Skeletal muscle satellite cell (primary cell): Measurements from ENCODE around the gene HS2ST1.
"Not testable (repeated sequence)": the region's sequence is repeated elsewhere in the genome, so short reads cannot be mapped to it uniquely, and the experiment has no call there.

Source experiments
- H3K27me3 ChIP-seq: 2 replicates; pipeline ENCODE4 v1.7.0; 2013; ENCODE audit warnings: low read length; ENCODE audit not compliant: control insufficient read depth, insufficient read depth
- H3K36me3 ChIP-seq: 2 replicates; pipeline ENCODE4 v1.7.0; 2013; ENCODE audit warnings: mild to moderate bottlenecking, control low read depth, low read length; ENCODE audit not compliant: insufficient read depth
- H3K4me1 ChIP-seq: 2 replicates; pipeline ENCODE4 v1.7.0; 2013; ENCODE audit warnings: low read length; ENCODE audit not compliant: control insufficient read depth, insufficient read depth
- H3K4me2 ChIP-seq: 2 replicates; pipeline ENCODE4 v1.7.0; 2013; ENCODE audit warnings: mild to moderate bottlenecking, low read length
- H3K4me3 ChIP-seq: 2 replicates; pipeline ENCODE4 v1.7.0; 2013; ENCODE audit warnings: low read length
- H3K9ac ChIP-seq: 2 replicates; pipeline ENCODE4 v1.7.0; 2013; ENCODE audit warnings: mild to moderate bottlenecking, low read depth, low read length, moderate library complexity
- H3K9me3 ChIP-seq: replicated peaks from 2 replicates; pipeline ENCODE4 v1.7.0; 2013; ENCODE audit warnings: mild to moderate bottlenecking, control low read depth, low read length

HS2ST1 gene

DNA sequence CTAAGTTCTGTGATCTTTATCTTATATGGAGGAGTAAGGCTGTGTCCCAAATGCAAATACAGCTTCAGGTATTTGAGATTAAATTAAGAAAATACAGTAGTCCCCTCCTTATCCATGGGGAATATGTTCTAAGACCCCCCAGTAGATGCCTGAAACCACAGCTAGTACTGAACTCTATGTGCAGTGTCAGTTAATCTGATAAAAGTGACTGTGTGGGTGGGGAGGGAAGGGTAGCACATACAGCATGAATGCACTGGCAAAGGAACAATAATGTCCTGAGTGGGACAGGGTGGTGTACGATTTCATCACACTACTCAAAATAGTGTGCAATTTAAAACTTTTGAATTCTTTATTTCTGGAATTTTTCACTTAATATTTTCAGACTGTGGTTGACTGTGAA lies 83.1 kb downstream of the HS2ST1 start:
- no peaks in the 10 kb centered on the region for H3K27me3 ChIP-seq
- H3K36me3 ChIP-seq, result no peaks in the 10 kb centered on the region
- H3K4me1 ChIP-seq, result no peaks in the 10 kb centered on the region
- no peak overlapping the region for H3K9ac ChIP-seq
- H3K4me3 ChIP-seq, result no peak overlapping the region
- H3K4me2 ChIP-seq, result no peak overlapping the region
- no peaks in the 10 kb centered on the region for H3K9me3 ChIP-seq

DNA sequence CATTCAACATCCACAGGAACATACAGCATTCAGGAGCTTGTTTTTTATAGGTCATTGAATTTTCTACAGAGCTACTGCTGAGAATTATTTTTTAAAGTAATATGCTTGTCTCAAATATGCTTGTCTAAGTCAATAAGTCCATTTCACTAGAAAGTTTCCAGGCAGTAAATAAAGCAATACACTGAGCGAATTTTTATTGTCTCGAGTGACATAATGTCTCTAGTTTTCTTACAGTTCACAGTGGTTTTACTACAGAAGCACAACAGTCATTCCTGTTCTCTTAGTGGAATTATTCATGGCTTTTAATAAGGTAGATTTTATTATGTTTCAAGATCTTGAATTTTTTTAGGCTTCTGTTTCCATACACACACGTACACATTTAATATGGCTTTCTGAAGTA lies 83.8 kb downstream of the HS2ST1 start:
- H3K9me3 ChIP-seq, result no peaks in the 10 kb centered on the region
- no peak overlapping the region for H3K9ac ChIP-seq
- H3K4me2 ChIP-seq, result no peak overlapping the region
- no peak overlapping the region for H3K4me3 ChIP-seq
- H3K27me3 ChIP-seq, result no peaks in the 10 kb centered on the region
- no peaks in the 10 kb centered on the region for H3K36me3 ChIP-seq
- no peaks in the 10 kb centered on the region for H3K4me1 ChIP-seq

DNA sequence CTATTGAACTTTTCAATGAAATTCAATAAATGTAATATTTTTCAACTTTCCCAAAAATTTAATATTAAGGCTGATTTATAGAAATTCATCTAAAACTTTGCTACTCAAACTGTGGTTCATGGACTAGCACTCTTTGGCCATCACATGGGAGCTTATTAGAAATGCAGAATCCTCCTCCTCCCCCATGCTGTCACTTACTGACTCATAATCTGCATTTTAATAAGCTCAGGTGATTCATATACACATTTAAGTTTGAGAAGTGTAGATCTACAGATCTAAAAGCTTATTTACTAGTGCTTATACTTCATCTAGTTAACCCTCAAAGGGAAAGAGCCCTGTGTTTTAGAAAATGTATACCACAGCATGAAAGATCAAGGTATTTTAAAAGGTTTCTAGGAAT lies 84.3 kb downstream of the HS2ST1 start:
- Histone ChIP-seq H3K4me2 (no peak overlapping the region), H3K4me3 (no peak overlapping the region), H3K9ac (no peak overlapping the region), H3K27me3 (no peaks in the 10 kb centered on the region), H3K9me3 (no peaks in the 10 kb centered on the region), H3K36me3 (no peaks in the 10 kb centered on the region), H3K4me1 (no peaks in the 10 kb centered on the region)

DNA sequence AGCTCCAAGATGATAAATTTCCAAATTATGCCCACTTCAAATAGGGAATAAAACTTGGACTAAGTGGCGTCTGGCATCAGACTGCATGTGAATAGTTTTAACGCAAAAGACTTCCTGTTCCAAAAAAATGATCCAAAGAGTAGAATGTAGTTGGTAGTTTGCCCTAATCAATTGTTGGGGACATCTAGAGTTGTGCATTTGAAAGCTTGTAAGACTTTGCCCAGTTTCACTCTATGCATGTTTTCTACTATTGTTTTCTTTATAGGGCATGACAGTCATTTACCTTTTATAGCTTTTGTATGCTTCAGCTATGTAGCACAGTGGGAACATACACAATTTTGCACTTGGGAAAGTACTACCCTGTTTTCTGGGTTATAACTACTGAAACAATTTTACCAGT lies 86.0 kb downstream of the HS2ST1 start:
- Histone ChIP-seq H3K9ac (no peak overlapping the region), H3K4me2 (no peak overlapping the region), H3K36me3 (no peaks in the 10 kb centered on the region), H3K4me3 (no peak overlapping the region), H3K27me3 (no peaks in the 10 kb centered on the region), H3K9me3 (no peaks in the 10 kb centered on the region), H3K4me1 (no peaks in the 10 kb centered on the region)

GRCh38 chr1:87004857-87005256 lies 90.4 kb downstream of the HS2ST1 start:
- H3K9ac ChIP-seq, result no peak overlapping the region
- H3K4me1 ChIP-seq, result no peaks in the 10 kb centered on the region
- no peaks in the 10 kb centered on the region for H3K36me3 ChIP-seq
- no peak overlapping the region for H3K4me2 ChIP-seq
- H3K4me3 ChIP-seq, result no peak overlapping the region
- H3K9me3 ChIP-seq, result no peaks in the 10 kb centered on the region
- H3K27me3 ChIP-seq, result no peaks in the 10 kb centered on the region

DNA sequence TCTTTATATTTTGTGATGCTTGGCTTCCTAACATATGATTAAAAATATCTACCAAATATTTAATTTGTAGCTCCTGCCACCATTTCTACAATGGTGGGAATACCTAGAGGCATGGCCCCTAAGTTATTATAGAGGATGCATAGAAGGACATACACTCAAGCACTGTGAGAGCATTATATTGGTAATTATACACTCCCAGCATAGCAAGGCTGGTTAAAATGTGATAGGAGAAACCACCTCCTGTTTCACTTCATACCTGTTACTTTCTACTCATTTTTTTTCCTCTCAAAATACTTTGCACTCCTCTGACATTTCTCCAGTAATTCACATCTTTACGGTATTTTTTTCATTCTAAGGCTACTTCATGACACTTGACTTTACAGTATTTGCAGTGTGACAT lies 92.9 kb downstream of the HS2ST1 start:
- Histone ChIP-seq H3K27me3 (no peaks in the 10 kb centered on the region), H3K9me3 (no peaks in the 10 kb centered on the region), H3K9ac (no peak overlapping the region), H3K4me3 (no peak overlapping the region), H3K4me2 (no peak overlapping the region), H3K4me1 (no peaks in the 10 kb centered on the region), H3K36me3 (no peaks in the 10 kb centered on the region)

GRCh38 chr1:87013385-87013784 lies 99.0 kb downstream of the HS2ST1 start:
- not testable (repeated sequence) for H3K4me3 ChIP-seq, H3K4me2 ChIP-seq

DNA sequence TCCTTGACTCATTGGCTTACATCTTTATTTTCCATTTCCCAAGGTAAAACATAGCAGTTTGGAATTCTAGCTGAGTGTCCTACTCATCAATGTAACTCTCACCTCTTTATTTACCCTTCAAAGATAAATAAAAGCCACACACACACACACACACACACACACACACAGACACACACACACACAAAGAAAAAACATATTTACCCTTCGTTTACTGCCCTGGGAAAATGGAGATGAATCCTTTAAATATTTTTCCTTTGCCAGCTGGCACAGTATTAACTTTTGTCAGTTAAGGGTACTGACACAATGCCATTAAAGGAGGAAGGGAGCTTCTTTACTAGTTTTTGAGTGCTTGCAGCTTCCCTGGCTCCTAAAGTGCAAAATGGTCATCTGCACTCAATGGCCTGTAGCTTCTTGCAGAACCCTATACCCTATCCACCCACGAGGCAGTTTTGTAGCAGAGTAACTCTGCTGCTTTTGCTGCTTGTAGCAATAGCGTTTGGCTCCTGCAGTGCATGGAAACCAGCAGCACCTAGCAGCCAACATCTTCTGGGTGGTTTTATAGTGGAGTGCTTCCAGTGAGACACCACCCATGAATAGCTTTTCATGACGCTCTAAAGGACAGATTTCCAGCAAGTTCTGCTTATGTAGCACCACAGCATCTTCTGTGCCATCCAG lies 103.7 kb downstream of the HS2ST1 start:
- H3K36me3 ChIP-seq, result no peaks in the 10 kb centered on the region
- no peak overlapping the region for H3K4me2 ChIP-seq
- no peak overlapping the region for H3K4me3 ChIP-seq
- H3K27me3 ChIP-seq, result no peaks in the 10 kb centered on the region
- no peaks in the 10 kb centered on the region for H3K9me3 ChIP-seq
- no peak overlapping the region for H3K9ac ChIP-seq
- H3K4me1 ChIP-seq, result no peaks in the 10 kb centered on the region

More at GRCh38 chr1:87013385-87013784, 99.0 kb downstream of the HS2ST1 start:
- H3K4me1 ChIP-seq, H3K9me3 ChIP-seq, H3K9ac ChIP-seq, H3K36me3 ChIP-seq, H3K27me3 ChIP-seq: not testable (repeated sequence)

DNA sequence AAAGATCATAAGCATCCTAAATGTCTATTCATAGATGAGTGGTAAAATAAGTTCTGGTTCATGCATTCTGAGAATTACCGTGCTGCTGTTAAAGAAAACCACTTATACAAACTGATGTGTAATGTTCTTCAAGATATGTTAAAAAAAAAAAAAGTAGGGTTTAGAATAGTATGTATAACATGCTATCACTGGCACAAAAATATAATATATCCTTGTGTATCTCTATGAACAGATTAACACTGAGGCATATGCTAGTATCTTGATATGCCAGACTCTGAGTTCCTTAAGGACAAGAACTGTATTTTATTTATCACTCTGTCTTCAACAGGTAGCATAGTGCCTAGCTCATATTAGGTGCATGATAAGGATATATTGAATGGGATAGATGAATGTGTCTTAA lies 108.9 kb downstream of the HS2ST1 start:
- Histone ChIP-seq H3K27me3 (no peaks in the 10 kb centered on the region), H3K4me2 (no peak overlapping the region), H3K9me3 (no peaks in the 10 kb centered on the region), H3K4me1 (peaks cover 2% of the 10 kb centered on the region), H3K36me3 (no peaks in the 10 kb centered on the region), H3K9ac (no peak overlapping the region), H3K4me3 (no peak overlapping the region)

- Histone ChIP-seq H3K4me2 (no peak overlapping the region), H3K27me3 (no peaks in the 10 kb centered on the region), H3K9me3 (no peaks in the 10 kb centered on the region), H3K4me1 (peaks cover 4% of the 10 kb centered on the region), H3K9ac (no peak overlapping the region), H3K4me3 (no peak overlapping the region), H3K36me3 (no peaks in the 10 kb centered on the region)
Observed at GRCh38 chr1:87024936-87025540, 110.6 kb downstream of the HS2ST1 start.

GRCh38 chr1:87027561-87027960 lies 113.1 kb downstream of the HS2ST1 start:
- not testable (repeated sequence) for H3K9me3 ChIP-seq, H3K36me3 ChIP-seq, H3K9ac ChIP-seq, H3K4me2 ChIP-seq, H3K27me3 ChIP-seq, H3K4me1 ChIP-seq, H3K4me3 ChIP-seq

DNA sequence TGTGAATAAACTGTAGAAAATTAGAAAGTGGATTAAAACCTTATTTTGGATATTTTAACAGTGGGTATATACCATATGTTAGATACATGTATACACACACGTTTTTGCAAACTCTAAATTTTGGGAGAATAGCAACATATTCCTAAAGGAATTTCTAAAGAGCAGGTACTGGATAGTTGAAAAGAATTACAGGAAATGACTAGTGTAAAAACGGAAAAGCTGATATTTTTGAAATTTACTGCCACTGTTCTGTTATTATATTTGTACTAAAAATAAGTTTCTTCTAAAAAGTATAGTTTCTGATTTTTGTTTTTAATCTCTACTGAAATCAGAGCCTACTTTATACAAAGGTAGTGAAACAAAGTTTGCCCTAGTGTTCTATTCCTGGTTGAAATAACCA lies 114.1 kb downstream of the HS2ST1 start:
- Histone ChIP-seq H3K9ac (no peak overlapping the region), H3K9me3 (no peaks in the 10 kb centered on the region), H3K27me3 (no peaks in the 10 kb centered on the region), H3K36me3 (no peaks in the 10 kb centered on the region), H3K4me3 (no peak overlapping the region), H3K4me1 (peaks cover 4% of the 10 kb centered on the region), H3K4me2 (no peak overlapping the region)
